ENCODE measurements around the gene CLCN4.

GRCh38 chrX:10165580-10166247 lies 8.9 kb downstream of the CLCN4 start:
- TF ChIP-seq CTCF (IDR thresholded peaks at IDR 0.05) (no peak), POLR2A (IDR thresholded peaks at IDR 0.05) (no peak)

All from lower leg skin (tissue), 3 donors.